Stimulated activated CD4-positive, alpha-beta T cell treated with anti-CD3 and anti-CD28 coated beads, Interleukin-4, amount 100 ng/mL, for 1 hour (primary cell): ENCODE data around the gene GALNT18.

ENCODE experiments used
- DNase-seq: peaks from one replicate; pipeline ENCODE4 v3.0.0-alpha.2; 2020

GALNT18 gene

GRCh38 chr11:11253497-11253896 lies 368.3 kb downstream of the GALNT18 start:
- no peak for DNase-seq

- DNase-seq: no peak
Measured at GRCh38 chr11:11252403-11252802, 369.4 kb downstream of the GALNT18 start.

- no peak for DNase-seq
Measured at GRCh38 chr11:11251394-11251970, 370.3 kb downstream of the GALNT18 start.

- DNase-seq: no peak
Measured at GRCh38 chr11:11250470-11250869, 371.3 kb downstream of the GALNT18 start.

GRCh38 chr11:11247576-11247975 lies 374.2 kb downstream of the GALNT18 start:
- no peak for DNase-seq

GRCh38 chr11:11247086-11247485 lies 374.7 kb downstream of the GALNT18 start:
- DNase-seq: no peak

GRCh38 chr11:11246166-11246565 lies 375.6 kb downstream of the GALNT18 start:
- DNase-seq: no peak

- no peak for DNase-seq
Measured at GRCh38 chr11:11245453-11245852, 376.4 kb downstream of the GALNT18 start.

- no peak for DNase-seq
Measured at GRCh38 chr11:11244470-11245080, 377.2 kb downstream of the GALNT18 start.

- DNase-seq: peak; percentile 30
Measured at GRCh38 chr11:11243590-11244469, 378.0 kb downstream of the GALNT18 start.

- no peak for DNase-seq
Measured at GRCh38 chr11:11243209-11243589, 378.6 kb downstream of the GALNT18 start.

GRCh38 chr11:11241284-11241683 lies 380.5 kb downstream of the GALNT18 start:
- DNase-seq: no peak

- DNase-seq: no peak
Measured at GRCh38 chr11:11239959-11240358, 381.8 kb downstream of the GALNT18 start.

GRCh38 chr11:11237070-11237832 lies 384.6 kb downstream of the GALNT18 start:
- no peak for DNase-seq

GRCh38 chr11:11236498-11237059 lies 385.2 kb downstream of the GALNT18 start:
- no peak for DNase-seq

GRCh38 chr11:11231763-11232162 lies 390.0 kb downstream of the GALNT18 start:
- no peak for DNase-seq

GRCh38 chr11:11230802-11231562 lies 390.8 kb downstream of the GALNT18 start:
- peak; percentile 6 for DNase-seq

- DNase-seq: no peak
Measured at GRCh38 chr11:11230087-11230486, 391.7 kb downstream of the GALNT18 start.

GRCh38 chr11:11229647-11230046 lies 392.2 kb downstream of the GALNT18 start:
- no peak for DNase-seq

GRCh38 chr11:11227296-11228085 lies 394.3 kb downstream of the GALNT18 start:
- no peak for DNase-seq
